HG03175 (cell line): ENCODE data around the gene PPP1R15B.

ENCODE experiments used
- ATAC-seq: cut with Tn5 transposase; IDR thresholded peaks from one replicate; pipeline ENCODE4 v1.9.1; 2021; ENCODE audit warnings: mild to moderate bottlenecking, moderate library complexity; ENCODE audit not compliant: unreplicated experiment

PPP1R15B gene

GRCh38 chr1:204421441-204421840 lies 9.8 kb upstream of the PPP1R15B start:
- no peak for ATAC-seq

- no peak for ATAC-seq
Observed at GRCh38 chr1:204420039-204421004, 8.7 kb upstream of the PPP1R15B start.

GRCh38 chr1:204419064-204419403 lies 7.4 kb upstream of the PPP1R15B start:
- ATAC-seq, result no peak

GRCh38 chr1:204418174-204419063 lies 6.8 kb upstream of the PPP1R15B start:
- peak; percentile 67 for ATAC-seq

- no peak for ATAC-seq
Observed at GRCh38 chr1:204417074-204417997, 5.7 kb upstream of the PPP1R15B start.

- ATAC-seq, result no peak
Observed at GRCh38 chr1:204416589-204417073, 5.0 kb upstream of the PPP1R15B start.

GRCh38 chr1:204415351-204415750 lies 3.7 kb upstream of the PPP1R15B start:
- no peak for ATAC-seq

- no peak for ATAC-seq
Observed at GRCh38 chr1:204414016-204414415, 2.4 kb upstream of the PPP1R15B start.

- no peak for ATAC-seq
Observed at GRCh38 chr1:204413170-204413535, 1.5 kb upstream of the PPP1R15B start.

GRCh38 chr1:204410688-204411450 lies 748 bp downstream of the PPP1R15B start:
- ATAC-seq, result peak; percentile 34

- ATAC-seq, result no peak
Observed at GRCh38 chr1:204409836-204410687, 1.6 kb downstream of the PPP1R15B start.

GRCh38 chr1:204409123-204409522 lies 2.5 kb downstream of the PPP1R15B start:
- no peak for ATAC-seq

GRCh38 chr1:204408602-204409001 lies 3.0 kb downstream of the PPP1R15B start:
- ATAC-seq, result no peak

- no peak for ATAC-seq
Observed at GRCh38 chr1:204408074-204408507, 3.5 kb downstream of the PPP1R15B start.

- ATAC-seq, result no peak
Observed at GRCh38 chr1:204407295-204407971, 4.2 kb downstream of the PPP1R15B start.

- ATAC-seq, result no peak
Observed at GRCh38 chr1:204406621-204407020, 5.0 kb downstream of the PPP1R15B start.

GRCh38 chr1:204405988-204406387 lies 5.6 kb downstream of the PPP1R15B start:
- ATAC-seq, result no peak

GRCh38 chr1:204404629-204405028 lies 7.0 kb downstream of the PPP1R15B start:
- ATAC-seq, result no peak
